ENCODE results near the gene QPCTL. TPM values are rescaled to one million over a fixed set of nuclear protein-coding genes. Genes with fewer than 3 reads are reported as not detected.
A peak's percentile ranks its signal among the peaks of the same experiment; 100 is the strongest.

The QPCTL gene
- total and polyA plus RNA-seq, 9 of the 15 experiments (the other 6 are each of a cell fraction or from before 2014, with no cell fraction given) = 0.99 to 31.3 (median 12.7) TPM

DNA sequence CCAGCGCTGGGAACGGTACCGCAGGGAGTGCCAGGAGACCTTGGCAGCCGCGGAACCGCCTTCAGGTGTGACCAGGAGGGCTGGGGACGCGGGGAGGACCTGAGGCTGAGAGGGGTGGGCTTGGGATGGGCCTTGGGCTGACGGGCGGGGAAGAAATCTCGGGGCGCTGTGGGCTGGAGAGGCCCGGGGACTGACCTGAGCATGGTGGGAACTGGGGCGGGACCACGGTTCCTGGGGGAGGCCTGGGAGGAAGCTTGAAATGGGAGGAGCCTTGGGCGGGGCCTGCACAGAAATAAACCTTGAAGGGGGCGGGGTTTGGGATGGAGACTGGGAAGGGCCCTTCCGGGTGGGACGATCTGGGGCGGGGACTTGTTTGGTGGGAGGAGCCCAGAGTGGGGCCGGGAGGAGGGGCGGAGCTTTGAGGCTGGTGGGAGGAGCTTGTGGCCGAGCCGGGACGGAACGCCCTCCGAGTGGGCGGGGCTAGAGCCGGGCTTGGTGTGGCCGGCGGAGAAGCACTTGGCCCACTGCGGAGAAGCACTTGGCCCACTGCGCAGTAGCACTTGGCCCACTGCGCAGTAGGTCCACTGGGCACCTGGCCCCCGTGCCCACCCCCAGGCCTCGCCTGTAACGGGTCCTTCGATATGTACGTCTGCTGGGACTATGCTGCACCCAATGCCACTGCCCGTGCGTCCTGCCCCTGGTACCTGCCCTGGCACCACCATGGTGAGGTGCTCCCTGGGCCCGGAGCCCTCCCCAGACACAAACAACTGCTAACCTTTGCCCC is 21.6 kb upstream of the QPCTL start (continued):
- 0 out of 2 replicates have a peak, but pooled peaks have one; percentile 21 for TF ChIP-seq TOE1 (IDR thresholded peaks at IDR 0.05; ENCODE audit: borderline replicate concordance)
- TF ChIP-seq TOE1 (CRISPR knock-in tag; IDR thresholded peaks at IDR 0.05; ENCODE audit: borderline replicate concordance, low read depth) = no peak
- no peak for TF ChIP-seq MEF2A (IDR thresholded peaks at IDR 0.05; ENCODE audit: control insufficient read depth, low read depth, low read length)
- TF ChIP-seq, protein P1, sequence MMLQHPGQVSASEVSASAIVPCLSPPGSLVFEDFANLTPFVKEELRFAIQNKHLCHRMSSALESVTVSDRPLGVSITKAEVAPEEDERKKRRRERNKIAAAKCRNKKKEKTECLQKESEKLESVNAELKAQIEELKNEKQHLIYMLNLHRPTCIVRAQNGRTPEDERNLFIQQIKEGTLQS (IDR thresholded peaks at IDR 0.05) = no peak
- TF ChIP-seq, protein P1 (CRISPR knock-in tag; conservative IDR thresholded peaks at IDR 0.05) = no peak
- TF ChIP-seq PTTG1 (tag; IDR thresholded peaks at IDR 0.05; ENCODE audit: low read depth) = no peak
- TF ChIP-seq BRCA1 (IDR thresholded peaks at IDR 0.05) = no peak
- TF ChIP-seq BRCA1 (CRISPR knock-in tag; IDR thresholded peaks at IDR 0.05) = 0 out of 2 replicates have a peak, but pooled peaks have one; percentile 49
- TF ChIP-seq PHF20 (IDR thresholded peaks at IDR 0.05; ENCODE audit: partially characterized antibody) = no peak
- TF ChIP-seq CXXC5 (CRISPR knock-in tag; IDR thresholded peaks at IDR 0.05) = no peak
- TF ChIP-seq RBM25 (IDR thresholded peaks at IDR 0.05; ENCODE audit: low read depth, low read length, severe bottlenecking) = no peak
- no peak for TF ChIP-seq MEIS2 (IDR thresholded peaks at IDR 0.05; ENCODE audit: partially characterized antibody)
- TF ChIP-seq ZBTB17 (CRISPR knock-in tag; IDR thresholded peaks at IDR 0.05) = no peak
- TF ChIP-seq NCOA6 (IDR thresholded peaks at IDR 0.05) = no peak
- TF ChIP-seq, protein P2, sequence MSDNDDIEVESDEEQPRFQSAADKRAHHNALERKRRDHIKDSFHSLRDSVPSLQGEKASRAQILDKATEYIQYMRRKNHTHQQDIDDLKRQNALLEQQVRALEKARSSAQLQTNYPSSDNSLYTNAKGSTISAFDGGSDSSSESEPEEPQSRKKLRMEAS (CRISPR knock-in tag; IDR thresholded peaks at IDR 0.05) = peak; percentile 34; the same call in 1 of the 2 replicates
- no peak for TF ChIP-seq ADNP (tag; IDR thresholded peaks at IDR 0.05)
- TF ChIP-seq NR2C1 (IDR thresholded peaks at IDR 0.05) = no peak
- no peak for TF ChIP-seq NR2C1 (tag; IDR thresholded peaks at IDR 0.05)
- peak; percentile 15; the same call in 1 of the 2 replicates for TF ChIP-seq EGR1 (conservative IDR thresholded peaks at IDR 0.05)
- TF ChIP-seq NFATC3 (IDR thresholded peaks at IDR 0.05) = no peak
- TF ChIP-seq ZNF316 (IDR thresholded peaks at IDR 0.05) = no peak
- TF ChIP-seq, protein P3, sequence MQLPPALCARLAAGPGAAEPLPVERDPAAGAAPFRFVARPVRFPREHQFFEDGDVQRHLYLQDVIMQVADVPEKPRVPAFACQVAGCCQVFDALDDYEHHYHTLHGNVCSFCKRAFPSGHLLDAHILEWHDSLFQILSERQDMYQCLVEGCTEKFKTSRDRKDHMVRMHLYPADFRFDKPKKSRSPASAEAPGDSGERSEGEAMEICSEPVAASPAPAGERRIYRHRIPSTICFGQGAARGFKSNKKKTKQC (CRISPR knock-in tag; IDR thresholded peaks at IDR 0.05) = peak; percentile 53; the same call in 1 of the 2 replicates
- no peak for TF ChIP-seq HSF4 (CRISPR knock-in tag; IDR thresholded peaks at IDR 0.05; ENCODE audit: borderline replicate concordance)
- TF ChIP-seq ZNF239 (CRISPR knock-in tag; IDR thresholded peaks at IDR 0.05) = no peak
- TF ChIP-seq PHF8 (IDR thresholded peaks at IDR 0.05; ENCODE audit: borderline replicate concordance, low read length) = peak; percentile 23; the same call in 1 of the 2 replicates
- peak; percentile 65 to 74 for TF ChIP-seq NRF1 (conservative IDR thresholded peaks at IDR 0.05 in 1 of 2, IDR thresholded peaks at IDR 0.05 in 1 of 2)
- TF ChIP-seq ATF7 (IDR thresholded peaks at IDR 0.05) = no peak
- TF ChIP-seq, protein P4, sequence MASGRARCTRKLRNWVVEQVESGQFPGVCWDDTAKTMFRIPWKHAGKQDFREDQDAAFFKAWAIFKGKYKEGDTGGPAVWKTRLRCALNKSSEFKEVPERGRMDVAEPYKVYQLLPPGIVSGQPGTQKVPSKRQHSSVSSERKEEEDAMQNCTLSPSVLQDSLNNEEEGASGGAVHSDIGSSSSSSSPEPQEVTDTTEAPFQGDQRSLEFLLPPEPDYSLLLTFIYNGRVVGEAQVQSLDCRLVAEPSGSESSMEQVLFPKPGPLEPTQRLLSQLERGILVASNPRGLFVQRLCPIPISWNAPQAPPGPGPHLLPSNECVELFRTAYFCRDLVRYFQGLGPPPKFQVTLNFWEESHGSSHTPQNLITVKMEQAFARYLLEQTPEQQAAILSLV (tag; IDR thresholded peaks at IDR 0.05) = no peak
- TF ChIP-seq FOSL1 (tag; conservative IDR thresholded peaks at IDR 0.05) = no peak

Data from K562 (cell line).